Mucosa of gallbladder (tissue), 1 donor: ENCODE results near the gene ACAT2. TPM values are rescaled to one million over a fixed set of nuclear protein-coding genes. Genes with fewer than 3 reads are reported as not detected.
"Not testable (repeated sequence)": the region's sequence is repeated elsewhere in the genome, so short reads cannot be mapped to it uniquely, and the experiment has no call there.

Experiments
- DNase-seq: peaks from one replicate; pipeline ENCODE4 v3.0.0-alpha.2; 2020; ENCODE audit warnings: low spot score
- total RNA-seq: library from RNA; stranded (reverse); gene quantifications from one replicate; pipeline ENCODE4 v1.2.1, GENCODE V29; 2021
- donor health status: DM: no; HTN: no; CAD: no.

The ACAT2 gene
- 69.3 TPM for total RNA-seq

- peak; percentile 96 for DNase-seq
Measured at GRCh38 chr6:159761873-159762680, at the start of gene ACAT2. Gene ACAT2 (plus strand): TSS chr6:159762045. CDS start chr6:159762088, 43 bp downstream.

DNA sequence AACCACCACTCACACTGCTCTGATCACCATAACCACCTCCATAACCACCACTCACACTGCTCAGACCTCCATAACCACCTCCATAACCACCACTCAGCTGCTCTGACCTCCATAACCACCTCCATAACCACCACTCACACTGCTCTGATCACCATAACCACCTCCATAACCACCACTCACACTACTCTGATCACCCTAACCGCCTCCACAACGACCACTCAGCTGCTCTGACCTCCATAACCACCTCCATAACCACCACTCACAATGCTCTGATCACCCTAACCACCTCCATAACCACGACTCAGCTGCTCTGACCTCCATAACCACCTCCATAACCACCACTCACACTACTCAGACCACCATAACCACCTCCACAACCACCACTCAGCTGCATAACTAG lies 49.5 kb upstream of the ACAT2 start:
- DNase-seq, result not testable (repeated sequence)

GRCh38 chr6:159713984-159714383 lies 47.9 kb upstream of the ACAT2 start:
- DNase-seq, result no peak

DNA sequence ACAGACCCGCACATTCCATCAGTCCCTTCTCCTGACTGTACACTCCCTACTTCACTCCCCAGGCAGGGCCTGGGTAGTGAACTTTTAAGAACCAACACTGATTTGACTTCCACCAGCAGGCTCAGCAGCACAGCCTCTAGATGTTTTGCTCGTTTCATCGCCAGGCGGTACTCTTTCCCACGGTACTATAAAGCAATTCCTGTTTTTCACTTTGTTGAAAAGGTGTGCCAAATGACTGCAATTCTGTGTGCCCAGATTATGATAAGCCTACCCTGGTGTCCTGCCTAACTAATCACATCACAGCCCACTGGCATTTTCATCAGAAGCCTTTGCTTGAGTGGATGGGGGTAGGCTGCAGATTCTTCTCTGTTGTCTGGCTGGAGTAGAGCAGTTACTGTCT lies 47.4 kb upstream of the ACAT2 start:
- DNase-seq, result no peak

GRCh38 chr6:159715166-159715565 lies 46.7 kb upstream of the ACAT2 start:
- no peak for DNase-seq

GRCh38 chr6:159715605-159716004 lies 46.2 kb upstream of the ACAT2 start:
- DNase-seq, result no peak

DNA sequence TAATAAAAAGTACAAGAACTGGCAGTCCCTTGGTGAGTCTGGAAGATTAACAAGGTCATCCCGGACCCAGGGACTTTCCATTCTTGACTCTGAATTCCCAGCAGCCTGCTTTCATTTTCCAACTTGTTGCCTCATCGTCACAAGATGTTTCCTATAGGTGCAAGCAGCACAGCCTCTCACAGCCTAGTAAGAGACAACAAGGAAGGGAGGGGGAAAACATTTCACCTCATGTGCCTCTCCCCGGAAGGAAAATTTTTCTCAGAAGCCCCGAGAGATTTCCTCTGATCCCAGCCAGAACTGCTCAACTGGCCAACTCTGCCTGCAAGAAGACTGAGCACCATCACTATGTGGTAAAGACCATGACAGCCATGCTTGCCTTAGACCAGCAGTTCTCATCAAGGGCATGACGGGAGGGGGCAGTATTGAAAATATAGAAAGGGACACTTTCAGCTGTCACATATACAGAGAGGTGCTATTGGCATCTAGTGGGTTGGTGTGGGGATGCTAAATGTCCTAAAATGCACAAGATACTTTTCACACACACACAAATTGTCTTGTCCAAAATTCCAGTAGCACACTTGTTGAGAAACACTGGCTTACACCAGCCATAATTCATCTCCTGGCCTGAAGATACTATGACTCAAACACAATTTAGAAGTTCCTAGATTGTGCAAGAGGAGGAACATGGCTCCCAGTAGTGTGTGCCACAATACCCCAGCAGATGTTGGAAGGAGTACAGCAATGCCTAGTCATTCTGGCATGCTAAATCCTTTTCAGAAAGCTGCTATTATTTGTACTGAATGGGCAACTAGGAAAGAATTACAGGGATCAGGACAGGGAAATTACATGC lies 45.4 kb upstream of the ACAT2 start:
- peak; percentile 33 for DNase-seq

GRCh38 chr6:159718634-159719033 lies 43.2 kb upstream of the ACAT2 start:
- no peak for DNase-seq

DNA sequence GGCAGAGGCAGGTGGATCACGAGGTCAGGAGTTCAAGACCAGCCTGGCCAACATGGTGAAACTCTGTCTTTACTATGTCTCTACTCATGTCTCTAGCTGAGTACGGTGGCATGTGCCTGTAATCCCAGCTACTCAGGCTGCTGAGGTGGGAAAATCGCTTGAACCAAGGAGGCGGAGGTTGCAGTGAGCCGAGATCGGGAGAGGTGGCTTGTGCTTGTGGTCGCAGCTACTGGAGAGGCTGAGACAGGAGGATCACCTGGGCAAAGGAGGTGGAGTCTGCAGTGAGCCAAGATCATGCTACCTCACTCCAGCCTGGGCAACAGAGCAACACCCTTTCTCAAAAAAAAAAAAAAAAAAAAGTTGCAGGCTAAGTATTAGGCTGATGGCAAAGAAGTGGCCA lies 42.6 kb upstream of the ACAT2 start:
- DNase-seq, result no peak

DNA sequence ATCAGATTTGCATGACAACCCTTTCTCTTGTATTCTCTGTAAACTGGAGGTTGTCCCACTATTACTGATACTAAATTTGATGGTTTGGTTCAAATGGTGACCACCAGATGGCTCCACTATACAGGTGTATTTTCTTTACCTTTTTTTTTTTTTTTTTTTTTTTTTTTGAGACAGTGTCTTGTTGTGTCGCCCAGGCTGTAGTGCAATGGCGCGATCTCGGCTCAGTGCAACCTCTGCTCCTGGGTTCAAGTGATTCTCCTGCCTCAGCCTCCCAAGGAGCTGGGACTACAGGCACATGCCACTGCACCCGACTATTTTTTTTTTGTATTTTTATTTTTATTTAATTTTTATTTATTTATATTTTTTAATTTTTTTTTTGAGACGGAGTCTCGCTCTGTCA lies 41.1 kb upstream of the ACAT2 start:
- DNase-seq, result peak; percentile 36

DNA sequence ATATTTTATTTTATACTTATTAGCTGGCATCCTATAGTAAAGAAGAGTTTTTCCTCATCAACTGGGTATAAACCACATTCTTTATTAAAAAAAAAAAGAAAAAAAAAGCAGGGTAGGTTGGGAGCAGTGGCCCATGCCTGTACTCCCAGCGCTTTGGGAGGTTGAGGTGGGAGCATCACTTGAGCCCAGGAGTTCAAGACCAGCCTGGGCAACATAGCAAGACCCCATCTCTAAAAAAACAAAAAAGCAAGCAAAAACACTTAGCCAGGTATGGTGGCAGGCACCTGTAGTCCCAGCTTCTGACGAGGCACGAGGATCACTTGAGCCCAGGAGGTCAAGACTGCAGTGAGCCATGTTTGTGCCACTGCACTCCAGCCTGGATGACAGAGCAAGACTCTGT lies 39.9 kb upstream of the ACAT2 start:
- DNase-seq, result not testable (repeated sequence)

GRCh38 chr6:159722655-159723054 lies 39.2 kb upstream of the ACAT2 start:
- no peak for DNase-seq

DNA sequence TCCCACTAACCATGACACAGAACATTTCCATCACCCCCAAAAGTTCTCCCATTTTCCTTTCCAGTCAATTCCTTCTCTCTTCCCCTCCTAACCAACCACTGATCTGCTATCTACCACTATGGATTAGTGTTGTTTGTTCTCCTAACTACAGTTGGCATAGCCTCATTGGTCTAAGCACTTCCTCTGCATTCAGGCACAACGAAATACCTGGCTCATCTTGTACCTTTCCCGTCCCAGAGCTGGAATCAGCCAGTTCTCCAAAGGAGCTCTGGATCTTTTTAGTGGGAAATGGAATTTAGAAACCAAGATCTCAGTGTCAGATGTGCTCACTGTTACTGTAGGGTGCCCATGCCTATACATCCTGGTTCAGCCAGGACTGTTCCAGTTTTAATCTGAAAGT lies 38.6 kb upstream of the ACAT2 start:
- DNase-seq, result no peak

- no peak for DNase-seq
Measured at GRCh38 chr6:159724778-159725177, 37.1 kb upstream of the ACAT2 start.

DNA sequence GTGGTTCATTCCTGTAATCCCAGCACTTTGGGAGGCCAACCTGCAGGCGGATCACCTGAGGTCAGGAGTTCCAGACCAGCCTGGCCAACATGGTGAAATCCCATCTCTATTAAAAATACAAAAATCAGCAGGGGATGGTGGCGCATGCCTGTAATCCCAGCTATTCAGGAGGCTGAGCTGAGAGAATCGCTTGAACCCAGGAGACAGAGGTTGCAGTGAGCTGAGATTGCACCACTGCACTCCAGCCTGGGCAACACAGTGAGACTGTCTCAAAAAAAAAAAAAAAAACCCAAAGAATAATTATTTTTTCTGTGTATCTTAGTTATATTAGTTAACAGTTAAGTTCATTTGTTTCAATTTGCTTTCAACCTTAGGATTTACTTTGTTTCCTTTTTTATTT lies 36.6 kb upstream of the ACAT2 start:
- not testable (repeated sequence) for DNase-seq

DNA sequence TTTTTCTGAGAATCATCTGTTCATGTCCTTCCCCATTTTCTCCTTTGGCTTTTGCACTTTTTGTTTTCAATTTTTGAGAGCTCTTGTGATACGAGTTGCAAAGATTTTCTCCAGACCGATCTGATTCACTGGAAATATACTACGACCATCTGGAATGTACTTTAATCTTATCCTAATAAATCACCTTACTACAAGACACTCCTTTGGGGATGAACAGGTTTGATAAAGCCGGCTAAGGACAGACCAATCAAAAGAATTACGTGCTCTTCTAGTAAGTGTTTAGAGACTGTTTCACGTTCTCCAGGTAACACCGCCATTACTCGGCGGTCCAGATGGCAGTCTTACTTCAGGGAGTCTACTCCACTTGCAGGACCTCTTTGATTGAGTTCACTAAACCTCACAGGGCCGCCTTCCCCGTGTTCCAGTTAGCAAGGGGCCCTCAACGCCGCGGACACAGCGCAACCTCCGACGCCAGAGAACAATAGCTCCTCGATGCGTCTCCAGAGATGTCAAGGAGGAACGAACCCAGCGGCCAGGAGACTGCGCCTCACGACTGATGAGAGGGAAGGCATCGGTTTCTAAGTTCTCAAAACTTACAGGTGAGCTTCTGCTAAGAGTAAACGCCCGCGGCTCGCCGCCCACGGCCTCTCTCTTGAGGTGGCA lies 35.5 kb upstream of the ACAT2 start:
- DNase-seq, result no peak

GRCh38 chr6:159726918-159727716 lies 34.7 kb upstream of the ACAT2 start, which contains the start of gene WTAP:
Gene WTAP (plus strand): TSS chr6:159727506. CDS start chr6:159736266, 8,760 bp downstream.
- DNase-seq, result peak; percentile 96

DNA sequence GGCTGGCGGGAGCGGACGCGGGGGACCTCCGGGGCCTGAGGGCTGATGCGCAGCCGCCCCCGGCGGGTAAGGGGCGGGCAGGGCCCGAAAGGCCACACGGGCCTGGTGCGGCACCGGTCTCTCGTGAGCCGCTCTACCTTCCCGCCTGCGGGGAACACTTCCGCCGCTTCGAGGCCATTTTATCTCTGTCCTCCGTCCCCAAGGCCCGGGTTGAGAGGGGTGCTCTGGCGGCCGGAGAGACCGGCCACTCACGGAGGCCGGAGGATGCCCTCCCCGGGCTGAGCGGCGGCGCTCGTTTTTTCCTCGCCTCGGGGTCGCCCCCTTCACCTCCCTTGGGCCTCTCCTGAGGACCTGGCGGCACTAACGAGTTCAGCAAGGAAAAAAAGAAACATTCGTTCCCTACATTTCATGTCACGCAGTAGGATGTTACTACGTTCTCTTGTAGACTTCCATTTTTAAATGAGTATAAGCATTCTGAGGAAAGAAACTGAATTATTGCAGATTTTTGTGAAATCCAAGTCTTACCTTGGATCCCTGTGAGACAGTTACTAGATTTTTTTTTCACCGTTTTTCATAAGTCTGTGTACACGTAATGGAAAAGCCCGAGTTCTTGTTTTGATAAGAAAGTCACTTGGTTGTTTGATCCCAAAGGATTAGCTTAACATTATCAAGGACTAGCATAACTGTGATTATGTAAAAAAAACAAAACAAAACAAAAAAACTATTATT lies 34.0 kb upstream of the ACAT2 start:
- DNase-seq, result no peak

- DNase-seq, result no peak
Measured at GRCh38 chr6:159728531-159728964, 33.3 kb upstream of the ACAT2 start.

GRCh38 chr6:159729598-159730331 lies 32.1 kb upstream of the ACAT2 start:
- DNase-seq, result no peak
